Heart left ventricle (tissue), 13 donors: ENCODE results near the gene SLC35B4.

Experiments used
- POLR2A ChIP-seq, 2 donors: fragments of 450-650 bp; IDR thresholded peaks; one replicate each; pipeline ENCODE4 v1.6.1; 2017; ENCODE audit warnings: antibody characterized with exemption in 2 of 2, mild to moderate bottlenecking in 2 of 2, moderate library complexity in 2 of 2
- TF ChIP-seq, protein P1 (sequence below), 12 donors: fragments of 200-600 bp; sonication (generic) in 4 of 12; IDR thresholded peaks; one replicate each; pipeline versions ENCODE4 v1.5.0 to v1.8.0; 2018 to 2022; ENCODE audit warnings: antibody characterized with exemption in 12 of 12, mild to moderate bottlenecking in 5 of 12
- donor health status: ischemic (EF 13 %, LVEDD 7.1; RV severe dilation, severe dysfunction).
- donor health status: DM: no; HTN: yes; CAD: no.
- donor health status: DM: no; HTN: no; CAD: no.
- donor health status: ischemic (EF 25% LVEDD 6.9; RV normal size, moderate dysfunction).
- donor health status: ischemic (EF 25% LVEDD 5.7; RV mildly dilated, moderate dysfunction).
- donor health status: ischemic (EF 35%, LVEDD 5.7; RV mildly dilated, moderate dysfunction).
- donor health status: nonischemic (EF 11% LVEDD 7.7; RV severe dilation, severe dysfunction).
- donor health status: DM: yes; HTN: yes; CAD: no.
- donor health status: PGD.
- donor health status: ischemic (EF 29% LVEDD 5.4; RV normal size, mild dysfunction).
- donor health status: nonischemic (EF 23%, LVEDD 6.1; RV moderate dilation, normal function).

GRCh38 chr7:134343136-134343535 lies 26.4 kb upstream of the SLC35B4 start:
- TF ChIP-seq, protein P1, sequence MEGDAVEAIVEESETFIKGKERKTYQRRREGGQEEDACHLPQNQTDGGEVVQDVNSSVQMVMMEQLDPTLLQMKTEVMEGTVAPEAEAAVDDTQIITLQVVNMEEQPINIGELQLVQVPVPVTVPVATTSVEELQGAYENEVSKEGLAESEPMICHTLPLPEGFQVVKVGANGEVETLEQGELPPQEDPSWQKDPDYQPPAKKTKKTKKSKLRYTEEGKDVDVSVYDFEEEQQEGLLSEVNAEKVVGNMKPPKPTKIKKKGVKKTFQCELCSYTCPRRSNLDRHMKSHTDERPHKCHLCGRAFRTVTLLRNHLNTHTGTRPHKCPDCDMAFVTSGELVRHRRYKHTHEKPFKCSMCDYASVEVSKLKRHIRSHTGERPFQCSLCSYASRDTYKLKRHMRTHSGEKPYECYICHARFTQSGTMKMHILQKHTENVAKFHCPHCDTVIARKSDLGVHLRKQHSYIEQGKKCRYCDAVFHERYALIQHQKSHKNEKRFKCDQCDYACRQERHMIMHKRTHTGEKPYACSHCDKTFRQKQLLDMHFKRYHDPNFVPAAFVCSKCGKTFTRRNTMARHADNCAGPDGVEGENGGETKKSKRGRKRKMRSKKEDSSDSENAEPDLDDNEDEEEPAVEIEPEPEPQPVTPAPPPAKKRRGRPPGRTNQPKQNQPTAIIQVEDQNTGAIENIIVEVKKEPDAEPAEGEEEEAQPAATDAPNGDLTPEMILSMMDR (IDR thresholded peaks at IDR 0.05): no peak
- TF ChIP-seq POLR2A (IDR thresholded peaks at IDR 0.05): no peak
